NCI-H2227 (cell line): Measurements from ENCODE around the gene ABCA6.

Experiments
- DNase-seq: peaks from one replicate; lab custom pipeline; 2025; ENCODE audit not compliant: unreplicated experiment; lab: John Stamatoyannopoulos, UW

The ABCA6 gene

DNA sequence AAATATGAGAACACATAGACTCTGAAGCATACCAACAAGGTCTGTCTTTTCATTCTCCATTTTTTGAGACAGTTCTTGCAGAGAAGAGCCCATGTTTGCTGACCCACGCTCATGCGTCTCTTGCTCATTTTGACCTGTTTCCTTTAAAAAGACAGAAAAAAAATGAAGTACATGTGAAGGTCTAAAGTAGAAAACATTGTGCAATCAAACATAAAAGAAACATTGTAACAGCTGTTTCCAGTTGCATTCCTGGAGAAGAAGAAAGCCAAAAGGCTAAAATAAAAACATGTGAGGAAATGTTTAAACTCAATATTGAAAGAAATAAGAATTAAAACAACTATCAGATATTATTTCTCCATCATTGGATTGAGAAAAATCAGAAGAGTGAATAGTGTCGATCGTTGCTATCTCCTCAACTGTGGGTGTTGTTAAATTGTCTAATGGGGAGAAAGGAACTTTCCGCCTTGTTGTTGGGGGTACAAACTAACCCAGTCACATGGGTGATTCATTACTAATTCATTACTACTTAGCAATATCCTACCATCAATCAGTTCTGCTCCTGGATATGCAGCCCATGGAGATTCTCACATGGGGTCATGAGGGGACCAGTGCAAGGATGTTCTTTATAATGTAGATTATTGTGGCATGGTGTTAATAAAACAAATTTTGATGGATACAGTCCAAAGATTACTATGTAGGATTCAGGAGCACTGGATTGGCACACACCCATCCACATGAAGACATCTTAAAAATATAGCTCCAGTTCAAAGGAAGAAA is 90.5 kb downstream of the ABCA6 start:
- no peak for DNase-seq

GRCh38 chr17:69048634-69049033 is 93.1 kb downstream of the ABCA6 start:
- no peak for DNase-seq

DNA sequence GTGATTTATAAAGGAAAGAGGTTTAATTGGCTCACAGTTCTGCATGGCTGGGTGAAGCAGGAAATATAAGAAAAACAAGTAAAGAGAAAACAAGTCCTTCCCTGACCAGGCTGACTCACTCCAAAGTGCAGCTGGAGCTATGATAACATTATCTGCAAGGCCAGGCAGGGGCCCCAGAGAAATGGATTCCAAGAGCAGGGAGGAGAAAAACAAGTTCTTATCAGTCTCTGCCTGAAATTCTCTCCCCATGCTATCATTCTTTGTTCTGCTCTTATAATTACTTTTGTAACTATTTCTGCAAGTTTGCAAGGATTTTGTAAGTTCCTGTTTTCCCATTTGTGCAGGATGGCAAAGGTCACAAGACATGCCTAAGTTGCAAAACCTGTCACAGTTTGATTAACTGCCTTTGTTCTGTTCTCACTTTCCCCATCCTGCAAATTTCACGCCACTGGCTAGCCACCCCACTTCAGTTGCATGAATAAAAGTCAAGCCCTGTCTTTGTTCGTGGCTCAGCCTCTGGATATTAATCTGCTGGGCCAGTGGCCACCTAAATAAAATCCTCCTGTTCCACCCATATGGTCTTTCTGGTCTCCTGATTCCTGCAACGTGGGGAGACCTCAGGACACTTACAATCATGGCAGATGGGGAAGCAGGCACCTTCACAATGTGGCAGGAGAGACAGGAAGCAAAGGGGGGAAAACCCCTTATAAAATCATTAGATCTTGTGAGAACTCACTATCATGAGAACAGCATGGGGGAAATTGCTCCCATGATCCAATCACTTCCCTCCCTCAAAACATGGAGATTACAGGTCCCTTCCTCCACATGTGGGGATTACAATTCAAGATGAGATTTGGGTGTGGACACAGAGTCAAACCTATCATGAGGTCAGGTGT is 94.1 kb downstream of the ABCA6 start:
- DNase-seq, result no peak

DNA sequence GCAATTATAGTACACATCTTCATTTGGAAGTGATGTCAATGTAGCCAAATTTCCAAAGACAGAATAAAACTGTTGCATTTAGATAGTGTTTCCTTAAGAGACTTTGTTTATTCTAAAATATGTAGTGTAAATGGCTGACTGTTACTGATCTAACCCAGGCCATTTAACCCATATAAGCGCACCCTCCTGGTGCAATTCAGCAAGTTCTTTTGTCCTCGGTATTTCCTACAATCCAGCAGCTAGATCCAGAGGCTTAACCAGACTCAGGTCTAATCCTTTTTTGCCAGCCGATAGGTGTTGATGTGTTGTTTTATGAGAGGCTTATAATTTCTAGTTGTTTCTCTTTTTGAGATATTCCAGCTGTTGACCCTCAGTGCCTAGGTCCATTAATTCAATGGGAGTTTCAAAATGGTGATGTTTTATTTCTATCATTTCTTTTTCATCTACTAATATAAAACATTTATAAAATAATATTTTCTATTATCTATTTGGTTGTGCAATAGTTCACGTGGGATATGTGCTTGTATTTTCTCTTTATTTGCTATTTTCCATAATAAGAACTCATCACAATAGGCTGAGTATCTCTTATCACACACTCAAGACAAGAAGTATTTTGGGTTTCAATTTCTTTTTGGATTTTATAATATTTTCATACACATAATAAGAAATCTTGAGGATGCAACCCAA is 95.4 kb downstream of the ABCA6 start:
- no peak for DNase-seq

DNA sequence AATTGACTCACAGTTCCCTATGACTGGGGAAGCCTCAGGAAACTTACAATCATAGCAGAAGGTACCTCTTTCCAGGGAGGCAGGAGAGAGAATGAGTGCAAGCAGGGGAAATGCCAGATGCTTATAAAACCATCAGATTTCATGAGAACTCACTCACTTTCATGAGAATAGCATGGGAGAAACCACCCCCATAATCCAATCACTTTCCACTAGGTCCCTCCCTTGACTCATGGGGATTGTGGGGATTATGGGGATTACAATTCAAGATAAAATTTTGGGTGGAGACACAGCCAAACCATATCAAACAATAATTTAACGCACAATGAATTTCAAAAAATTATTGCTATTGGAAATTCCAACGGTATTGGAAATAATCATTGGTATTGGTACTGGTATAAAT is 96.0 kb downstream of the ABCA6 start:
- no peak for DNase-seq

DNA sequence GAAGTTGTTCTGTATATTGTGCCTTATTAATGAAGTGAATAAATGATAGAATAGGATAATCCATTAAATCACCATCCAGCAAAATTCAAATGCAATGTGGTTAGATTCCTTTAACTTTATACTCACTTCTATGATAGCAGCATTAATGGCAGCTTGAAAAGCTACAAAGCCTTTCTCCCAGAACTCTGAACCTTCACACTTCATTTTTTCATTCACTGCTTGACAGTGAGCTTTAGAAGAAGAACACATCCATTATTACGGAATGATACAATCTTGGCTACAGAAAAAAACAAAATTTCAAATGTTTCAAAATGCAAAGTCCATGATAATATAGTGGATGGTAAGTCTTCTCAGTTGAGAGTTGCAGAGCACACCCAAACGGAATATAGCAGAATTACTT is 97.3 kb downstream of the ABCA6 start:
- no peak for DNase-seq

- DNase-seq, result no peak
These were observed 98.5 kb downstream of the ABCA6 start for GRCh38 chr17:69043098-69043734.

DNA sequence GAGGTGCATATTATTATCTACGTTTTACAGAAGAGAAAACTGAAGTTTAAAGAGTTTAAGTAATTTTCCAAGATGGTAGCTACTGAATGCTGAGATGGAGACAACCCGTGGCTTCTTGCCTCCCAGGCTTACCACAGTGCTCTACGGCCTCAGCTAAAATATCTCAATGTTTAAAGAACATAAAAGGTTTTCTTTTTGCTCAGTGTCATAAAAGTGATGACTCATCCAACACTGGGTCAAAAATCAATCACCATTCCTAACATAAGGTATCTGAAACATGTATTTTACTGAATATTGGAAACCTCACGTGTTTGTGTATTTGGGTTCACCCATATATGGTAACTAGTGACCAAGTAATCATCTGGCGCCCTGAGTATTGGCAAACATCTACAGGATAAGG is 99.4 kb downstream of the ABCA6 start:
- no peak for DNase-seq

DNA sequence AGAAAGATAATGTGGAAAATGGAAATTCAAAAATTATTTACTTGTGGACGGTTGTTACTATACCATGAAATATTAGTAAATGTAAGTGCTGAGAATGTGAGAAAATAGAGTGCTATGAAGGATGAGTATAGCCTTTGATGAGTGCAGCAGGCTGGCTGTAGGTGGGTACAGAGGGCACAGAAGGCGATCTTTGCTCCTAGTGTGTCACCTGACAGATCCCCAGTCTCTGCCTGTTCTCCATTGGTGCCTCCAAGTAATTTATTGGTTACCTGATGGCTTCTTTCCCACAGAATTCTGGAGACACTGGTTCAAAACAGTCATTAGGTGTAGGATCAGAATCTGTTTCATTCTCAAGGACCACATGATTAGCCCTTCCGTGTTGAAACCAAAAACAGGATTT is 109.9 kb downstream of the ABCA6 start:
- no peak for DNase-seq

DNA sequence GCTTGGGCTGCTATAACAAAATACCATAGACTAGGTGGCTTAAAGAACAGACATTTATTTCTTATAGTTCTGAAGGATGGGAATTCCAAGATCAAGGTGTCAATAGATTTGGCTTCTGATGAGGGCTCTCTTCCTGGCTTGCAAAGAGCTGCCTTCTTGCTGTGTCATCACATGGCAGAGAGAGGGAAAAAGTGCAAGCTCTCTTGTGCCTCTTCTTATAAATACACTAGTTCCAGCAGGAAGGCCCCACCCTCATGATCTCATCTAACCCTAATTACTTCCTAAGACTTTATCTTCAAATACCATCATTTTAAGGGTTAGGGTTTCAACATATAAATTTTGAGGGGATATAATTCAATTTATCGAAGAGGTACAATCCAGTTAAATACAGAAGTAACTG is 111.5 kb downstream of the ABCA6 start:
- DNase-seq, result no peak
